Urinary bladder (tissue), 4 donors: ENCODE measurements around the gene NAV2. TPM values are rescaled to one million over a fixed set of nuclear protein-coding genes. Genes with fewer than 3 reads are reported as not detected.

Experiments used
- DNase-seq: peaks from one replicate; pipeline ENCODE4 v3.0.0-alpha.2; 2015; ENCODE audit errors: extremely low spot score
- H3K27ac ChIP-seq: one replicate; pipeline ENCODE4 v1.5.1; 2013; ENCODE audit warnings: low read depth, mild to moderate bottlenecking, moderate library complexity
- H3K36me3 ChIP-seq: one replicate; pipeline ENCODE4 v1.6.1; 2013; ENCODE audit warnings: mild to moderate bottlenecking, moderate library complexity; ENCODE audit not compliant: insufficient read depth
- H3K4me1 ChIP-seq: one replicate; pipeline ENCODE4 v1.6.1; 2013; ENCODE audit warnings: mild to moderate bottlenecking, moderate library complexity; ENCODE audit not compliant: insufficient read depth
- H3K4me3 ChIP-seq: one replicate; pipeline ENCODE4 v1.5.1; 2013; ENCODE audit warnings: low read depth, low read length
- WGBS: extraction: QIAGEN DNeasy Blood & Tissue Kit; methylation state at CpG from one replicate; pipeline ENCODE4 v1.1.7; 2013; 5-methylcytosine and 5-hydroxymethylcytosine counted together
- polyA plus RNA-seq: library from polyadenylated mRNA; stranded (reverse); fragments of 200-250 nt; gene quantifications from one replicate; pipeline ENCODE4 v1.2.3, GENCODE V29; 2013
- total RNA-seq: library from RNA; depleted of rRNA; stranded (reverse); fragments of >200 nt; gene quantifications from one replicate; pipeline ENCODE4 v1.2.3, GENCODE V29; 2014
- donor health status: healthy with polysubstance abuse.
- donor health status: healthy.

NAV2 gene
- total and polyA plus RNA-seq, 2 donors: 7.8 to 10.6 TPM

DNA sequence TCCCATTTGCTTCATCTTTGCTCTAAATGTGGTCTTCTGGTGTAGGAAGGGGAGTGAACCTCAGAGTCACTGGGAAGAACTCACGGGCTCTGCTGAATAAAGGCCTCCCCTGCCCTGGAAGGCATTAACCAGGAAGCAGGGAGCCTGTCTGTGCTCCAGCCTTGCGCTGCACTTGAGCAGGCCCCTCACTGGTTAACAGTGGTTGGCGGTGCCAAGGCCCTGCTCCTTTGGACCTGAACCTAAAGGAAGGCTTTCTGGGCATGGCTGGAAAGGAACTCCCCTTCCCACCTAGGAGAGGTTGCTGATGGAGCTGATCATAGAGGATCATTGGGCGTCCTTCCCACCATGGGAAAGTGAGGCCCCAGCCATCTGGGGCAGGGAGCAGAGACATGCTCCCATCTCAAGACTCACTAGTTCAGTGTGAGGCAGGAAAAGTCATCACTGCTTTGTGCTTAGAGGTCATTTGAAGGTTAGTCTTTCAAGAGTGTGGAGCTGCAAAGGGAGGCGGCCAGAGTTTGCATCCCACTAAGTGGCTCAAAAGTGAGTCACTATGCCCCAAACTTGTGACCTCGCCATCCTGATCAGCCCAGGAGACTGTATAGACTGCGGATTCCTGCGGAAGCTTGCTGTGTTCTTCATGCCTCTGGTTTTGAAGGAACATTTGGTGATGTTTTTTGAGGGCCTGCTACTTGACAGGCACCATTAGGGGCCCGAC lies 397.3 kb downstream of the NAV2 start:
- DNase-seq: no peak
- WGBS: 96% methylated on average over 9 of the region's 9 CpGs
- Histone ChIP-seq H3K36me3 (no peaks in the 10 kb centered on the region), H3K27ac (no peak overlapping the region), H3K4me1 (no peaks in the 10 kb centered on the region), H3K4me3 (no peak overlapping the region)

DNA sequence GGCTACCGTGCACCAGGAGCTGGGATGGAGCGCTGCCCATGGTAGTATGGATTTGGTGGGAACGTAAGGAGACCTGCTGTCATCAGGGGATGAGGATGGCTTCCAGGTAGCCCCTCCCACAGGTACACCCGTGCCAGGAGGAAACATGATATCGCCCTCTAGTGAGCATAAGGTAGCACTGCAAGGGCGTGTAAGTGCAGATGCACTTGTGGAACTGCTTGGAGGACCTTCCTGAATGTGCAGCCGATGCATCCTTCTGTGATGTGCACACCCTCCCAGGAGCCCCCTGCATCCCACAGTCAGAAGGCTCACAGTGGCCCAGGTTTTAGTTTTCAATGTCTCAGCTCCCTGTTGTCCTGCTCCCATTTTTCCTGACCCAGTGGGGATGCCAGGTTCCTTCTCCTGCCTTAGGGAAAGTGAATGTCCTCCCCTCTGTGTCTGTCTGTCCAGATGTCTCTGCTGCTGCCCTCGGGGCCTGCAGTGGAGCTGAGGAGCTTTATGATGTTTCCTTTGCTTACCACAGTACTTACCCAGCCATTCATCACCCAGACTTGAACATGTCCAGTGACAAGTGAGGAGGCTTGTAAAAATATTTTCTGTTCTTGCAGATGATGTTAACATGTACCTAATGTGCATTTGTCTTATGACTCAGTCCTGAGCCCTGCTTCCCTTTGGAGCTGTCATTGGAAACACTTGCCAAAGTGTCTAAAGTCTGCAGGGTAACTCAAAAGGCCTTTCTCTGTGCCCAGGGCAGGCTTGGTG lies 398.5 kb downstream of the NAV2 start:
- WGBS: 30% methylated on average over 8 of the region's 8 CpGs
- no peaks in the 10 kb centered on the region for H3K36me3 ChIP-seq
- H3K4me3 ChIP-seq: no peak overlapping the region
- H3K4me1 ChIP-seq: no peaks in the 10 kb centered on the region
- H3K27ac ChIP-seq: no peak overlapping the region
- DNase-seq: no peak

DNA sequence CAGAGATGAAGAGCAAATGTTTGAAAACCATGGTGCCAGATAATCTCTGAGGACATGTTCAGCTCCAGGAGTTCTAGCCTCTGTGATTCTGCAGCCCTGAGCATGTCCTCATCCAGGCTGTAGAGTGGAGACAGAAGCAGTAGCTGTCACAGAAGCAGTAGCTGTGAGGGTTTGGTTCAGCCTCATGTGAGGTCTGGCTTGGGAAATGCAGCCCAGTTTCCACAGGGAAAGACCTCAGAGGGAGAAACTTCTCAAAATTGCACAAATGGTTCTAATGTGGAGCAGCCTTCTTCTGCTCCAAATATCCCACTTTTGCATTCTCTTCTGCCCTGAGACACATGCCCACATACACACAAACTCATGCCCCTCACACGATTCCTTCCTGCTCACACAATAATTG lies 399.2 kb downstream of the NAV2 start:
- H3K4me3 ChIP-seq: no peak overlapping the region
- 47% methylated on average over 1 of the region's 1 CpG for WGBS
- no peaks in the 10 kb centered on the region for H3K4me1 ChIP-seq

DNA sequence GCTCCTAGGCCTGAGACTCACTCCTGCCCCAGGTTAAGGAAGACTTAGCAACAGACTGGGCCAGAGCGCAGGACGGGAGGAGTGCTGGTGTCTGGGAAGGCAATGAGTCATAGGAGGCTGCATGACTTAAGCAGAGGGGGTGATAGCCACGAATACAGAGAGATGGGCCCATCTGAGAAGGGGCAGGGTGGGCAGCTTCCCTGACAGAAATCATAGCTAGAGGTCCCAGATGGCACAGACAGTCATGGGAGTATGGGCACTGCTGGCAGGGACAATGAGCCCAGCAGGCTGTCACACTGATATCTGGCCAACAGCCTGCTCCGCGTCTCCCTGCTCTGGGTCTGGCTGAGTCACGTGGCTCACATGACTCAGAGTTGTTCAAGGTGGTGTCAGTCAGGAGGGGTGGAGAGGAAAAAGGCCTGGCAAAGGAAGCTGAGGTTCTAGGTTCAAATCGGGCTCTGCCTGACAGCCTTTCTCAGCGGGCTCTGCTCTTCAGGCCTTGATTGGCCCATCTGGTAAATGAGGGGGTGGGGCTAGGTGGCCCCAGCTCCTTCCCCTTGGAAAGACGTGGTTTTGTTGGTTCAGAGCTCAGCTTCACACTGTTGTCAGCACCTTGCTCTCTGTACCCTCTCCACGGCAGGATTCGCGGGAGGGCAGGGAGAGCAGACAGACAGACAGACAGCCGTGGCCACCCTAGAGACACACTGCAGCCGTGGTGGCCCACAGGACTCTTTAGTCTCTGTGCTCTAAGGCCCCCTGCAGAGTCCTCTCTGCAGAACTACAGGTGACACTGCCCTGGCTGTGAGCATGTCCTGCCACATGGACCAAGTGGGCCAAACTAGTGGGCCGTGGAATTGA lies 399.9 kb downstream of the NAV2 start:
- no peak for DNase-seq
- peak overlapping the region; percentile 51 for H3K27ac ChIP-seq
- no peaks in the 10 kb centered on the region for H3K36me3 ChIP-seq
- no peaks in the 10 kb centered on the region for H3K4me1 ChIP-seq
- WGBS: 48% methylated on average over 15 of the region's 15 CpGs
- no peak overlapping the region for H3K4me3 ChIP-seq

More for the DNA sequence above, 399.2 kb downstream of the NAV2 start:
- Histone ChIP-seq H3K36me3 (no peaks in the 10 kb centered on the region), H3K27ac (no peak overlapping the region)
- DNase-seq: no peak

DNA sequence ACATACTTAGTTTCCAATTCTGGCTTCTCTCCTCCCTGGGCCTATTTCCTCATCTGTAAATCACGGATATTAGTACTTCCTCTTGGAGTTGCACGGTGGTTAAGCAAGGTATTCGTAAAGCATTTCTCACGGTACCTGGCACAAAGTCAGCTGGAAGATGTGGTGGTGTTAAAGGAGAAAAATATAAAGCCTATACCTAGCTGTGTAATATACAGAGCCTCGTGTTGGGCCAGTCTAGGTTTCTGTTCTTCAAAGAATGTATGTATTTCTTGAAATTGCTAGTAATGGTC lies 400.5 kb downstream of the NAV2 start:
- Histone ChIP-seq H3K27ac (no peak overlapping the region), H3K36me3 (no peaks in the 10 kb centered on the region), H3K4me1 (no peaks in the 10 kb centered on the region), H3K4me3 (no peak overlapping the region)
- WGBS: 69% methylated on average over 5 of the region's 5 CpGs
- no peak for DNase-seq

DNA sequence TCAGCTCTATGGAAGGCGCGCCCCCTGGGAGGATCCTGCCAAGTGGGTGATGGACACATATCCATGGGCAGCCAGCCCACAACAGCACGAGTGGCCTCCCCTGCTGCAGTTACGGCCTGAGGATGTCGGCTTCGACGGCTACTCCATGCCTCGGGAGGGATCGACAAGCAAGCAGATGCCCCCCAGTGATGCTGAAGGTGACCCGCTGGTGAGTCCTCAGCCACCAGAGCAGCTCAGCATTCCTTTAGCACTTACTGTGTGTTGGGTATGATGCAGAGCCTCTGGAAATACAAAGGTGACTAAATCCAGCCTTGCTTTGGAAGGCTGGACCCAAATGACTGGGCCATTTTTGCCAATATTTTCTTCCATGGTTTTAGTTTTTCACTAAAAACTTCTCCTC lies 402.0 kb downstream of the NAV2 start:
- WGBS: 96% methylated on average over 10 of the region's 10 CpGs
- Histone ChIP-seq H3K27ac (no peak overlapping the region), H3K4me3 (no peak overlapping the region), H3K36me3 (no peaks in the 10 kb centered on the region), H3K4me1 (no peaks in the 10 kb centered on the region)
- no peak for DNase-seq

DNA sequence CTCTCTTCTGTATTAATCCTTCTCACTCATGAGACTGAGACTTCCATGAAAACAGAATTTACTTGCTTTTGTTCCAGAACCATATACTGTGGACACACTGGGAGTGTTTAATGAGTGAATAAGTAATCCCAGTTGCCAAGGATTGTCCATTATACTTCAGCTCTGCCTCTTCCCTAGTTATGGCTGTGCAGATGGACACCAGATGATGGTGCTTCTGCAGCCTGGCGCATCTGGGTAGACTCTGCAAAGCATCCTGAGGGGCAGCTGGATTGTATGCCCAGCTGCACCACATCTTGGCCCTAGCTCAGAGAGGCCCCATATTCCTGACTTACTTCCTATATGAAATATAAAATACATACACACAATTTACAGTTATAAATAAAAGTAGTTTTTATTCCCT lies 404.2 kb downstream of the NAV2 start:
- no peak overlapping the region for H3K4me3 ChIP-seq
- 67% methylated on average over 1 of the region's 1 CpG for WGBS
- no peak for DNase-seq
- no peaks in the 10 kb centered on the region for H3K4me1 ChIP-seq
- H3K36me3 ChIP-seq: no peaks in the 10 kb centered on the region
- H3K27ac ChIP-seq: no peak overlapping the region

DNA sequence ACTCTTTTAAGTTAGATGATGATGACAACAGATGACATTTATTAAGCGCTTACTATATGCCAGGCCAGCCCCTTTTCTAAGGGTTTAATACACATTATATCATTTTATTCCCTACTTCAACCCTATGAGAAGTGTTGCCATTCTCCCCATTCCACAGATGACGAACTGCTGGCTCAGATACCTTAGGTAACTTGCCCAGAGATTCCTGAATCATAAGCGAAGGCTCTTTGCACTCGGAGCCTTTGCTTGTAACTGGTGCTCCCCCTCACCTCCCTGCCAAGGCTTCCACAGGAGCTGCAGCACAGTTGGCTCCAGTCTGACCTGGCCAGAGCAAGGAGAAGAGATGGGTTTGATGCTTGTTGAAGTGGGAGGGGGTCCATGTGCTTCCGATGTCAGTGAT lies 404.7 kb downstream of the NAV2 start:
- DNase-seq: no peak
- H3K4me1 ChIP-seq: no peaks in the 10 kb centered on the region
- no peak overlapping the region for H3K27ac ChIP-seq
- no peaks in the 10 kb centered on the region for H3K36me3 ChIP-seq
- WGBS: 66% methylated on average over 5 of the region's 5 CpGs
- H3K4me3 ChIP-seq: no peak overlapping the region

DNA sequence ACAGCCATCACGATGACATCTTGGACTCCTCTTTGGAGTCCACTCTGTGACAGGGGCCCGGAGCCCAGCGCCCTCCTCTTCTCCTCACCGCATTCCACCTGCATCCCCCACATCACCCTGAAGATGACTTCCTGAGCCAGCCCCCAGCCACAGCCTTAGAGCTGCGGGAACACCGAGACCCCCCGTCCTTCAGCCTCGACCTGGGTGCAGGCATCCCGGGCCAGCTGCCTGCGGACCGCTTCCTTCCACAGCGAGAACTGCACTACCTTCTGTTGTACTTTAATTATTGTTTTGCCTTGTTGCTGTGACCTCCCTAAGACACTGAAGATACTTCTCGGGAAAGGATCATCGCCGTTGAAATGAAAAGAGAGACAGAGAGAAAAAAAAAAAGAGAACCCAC lies 405.6 kb downstream of the NAV2 start:
- Histone ChIP-seq H3K4me3 (no peak overlapping the region), H3K36me3 (no peaks in the 10 kb centered on the region), H3K4me1 (no peaks in the 10 kb centered on the region), H3K27ac (no peak overlapping the region)
- WGBS: 96% methylated on average over 15 of the region's 15 CpGs
- DNase-seq: no peak

DNA sequence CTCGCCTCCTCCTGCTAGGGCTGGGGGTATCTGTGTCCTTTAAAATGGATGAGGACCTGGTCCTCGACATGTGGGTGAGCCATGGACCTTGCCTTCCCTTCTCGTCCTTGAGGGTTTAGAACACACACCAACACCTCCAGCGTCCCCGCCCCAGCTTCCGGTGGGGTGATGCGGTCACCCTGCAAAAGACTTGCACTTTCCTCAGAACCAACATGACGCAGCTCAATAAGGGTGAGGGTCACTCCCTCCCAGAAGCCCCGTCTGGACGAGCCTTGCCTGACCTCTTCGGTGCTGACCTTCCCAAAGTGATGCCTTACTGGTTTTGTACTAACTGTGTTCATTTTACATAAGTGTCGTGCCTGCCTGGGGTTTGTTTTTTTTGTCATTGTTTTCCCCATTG lies 406.7 kb downstream of the NAV2 start:
- Histone ChIP-seq H3K36me3 (no peaks in the 10 kb centered on the region), H3K4me3 (no peak overlapping the region), H3K4me1 (no peaks in the 10 kb centered on the region), H3K27ac (no peak overlapping the region)
- 93% methylated on average over 12 of the region's 12 CpGs for WGBS
- DNase-seq: no peak

DNA sequence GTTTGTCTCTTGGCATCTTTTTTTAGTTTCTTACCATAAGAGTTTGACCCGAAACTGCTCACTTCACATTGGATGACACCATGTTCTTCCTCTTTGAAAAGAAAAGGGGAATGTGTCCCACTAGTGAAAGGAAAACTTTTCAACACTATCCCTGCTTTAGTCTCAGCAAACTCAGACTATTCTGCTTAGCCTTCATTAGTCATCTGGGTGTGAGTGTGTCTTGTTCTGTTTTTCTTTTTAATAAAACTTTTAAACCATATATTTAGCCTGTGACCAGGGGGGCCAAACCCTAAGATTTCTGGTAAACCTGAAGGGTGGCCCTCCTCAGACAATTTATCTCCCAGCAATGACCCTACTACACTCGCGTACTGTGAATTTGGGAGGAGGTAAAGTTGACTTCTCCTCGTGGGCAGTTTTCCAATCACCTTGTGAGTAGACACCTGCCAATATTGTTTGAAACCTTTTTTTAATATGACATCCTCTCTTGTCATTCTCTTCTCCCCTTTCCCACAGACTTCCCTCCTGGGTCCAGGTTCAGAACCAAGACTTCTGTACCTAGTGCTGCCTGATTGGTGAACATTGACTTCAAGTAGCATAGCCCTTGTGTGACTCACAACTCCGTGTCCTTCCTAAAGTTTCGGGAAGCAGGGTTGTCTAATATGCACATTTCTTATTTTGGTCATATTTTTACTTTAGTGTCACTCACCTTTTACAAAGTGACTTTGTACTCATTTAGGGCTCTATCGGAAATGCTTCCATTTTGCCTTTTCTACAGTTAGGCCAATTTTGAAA lies 407.7 kb downstream of the NAV2 start:
- DNase-seq: no peak
- no peak overlapping the region for H3K27ac ChIP-seq
- WGBS: 93% methylated on average over 7 of the region's 7 CpGs
- H3K4me3 ChIP-seq: no peak overlapping the region
- no peaks in the 10 kb centered on the region for H3K4me1 ChIP-seq
- H3K36me3 ChIP-seq: no peaks in the 10 kb centered on the region

DNA sequence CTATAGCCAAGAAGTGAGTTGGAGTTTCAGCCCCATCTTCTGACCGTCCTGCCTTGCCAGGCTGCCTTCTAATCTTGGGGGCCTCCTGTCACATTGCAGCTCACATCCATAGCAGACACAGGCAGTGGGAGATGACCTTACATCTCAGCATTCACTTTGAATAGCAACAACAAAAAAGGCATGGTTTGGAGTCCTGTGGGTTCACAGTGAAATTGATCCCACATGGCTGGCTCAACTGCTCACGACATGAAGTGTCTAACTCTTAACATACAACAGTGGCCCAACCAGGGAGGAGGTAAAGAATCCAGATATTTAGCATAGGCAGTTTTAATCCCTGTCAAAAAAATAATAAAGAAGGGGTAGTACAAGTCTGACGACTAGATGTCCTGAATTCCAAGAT lies 409.5 kb downstream of the NAV2 start:
- no peaks in the 10 kb centered on the region for H3K36me3 ChIP-seq
- no peak overlapping the region for H3K27ac ChIP-seq
- DNase-seq: no peak
- 78% methylated on average over 3 of the region's 3 CpGs for WGBS
- H3K4me3 ChIP-seq: no peak overlapping the region
- H3K4me1 ChIP-seq: no peaks in the 10 kb centered on the region

DNA sequence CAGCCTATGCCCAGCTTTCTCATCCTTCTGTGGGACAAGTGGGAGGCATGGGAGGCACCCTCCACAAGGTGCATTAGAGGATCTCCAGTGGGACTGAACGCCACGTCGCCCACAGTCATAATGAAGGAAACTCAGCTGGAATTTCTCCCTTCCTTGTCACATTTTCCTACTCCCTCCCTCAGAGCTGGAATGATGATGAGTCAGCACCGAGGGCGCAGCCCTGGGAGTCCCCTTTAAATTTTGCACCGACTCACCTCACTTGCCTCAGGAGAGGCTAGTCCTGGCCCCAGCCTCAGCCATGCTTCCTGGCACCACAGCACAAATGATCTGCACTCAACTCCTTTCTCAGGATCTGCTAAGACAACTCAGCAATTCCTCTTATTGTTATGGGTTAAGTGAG lies 413.3 kb downstream of the NAV2 start:
- 78% methylated on average over 6 of the region's 6 CpGs for WGBS
- no peak overlapping the region for H3K27ac ChIP-seq

More for the DNA sequence above, 413.3 kb downstream of the NAV2 start:
- no peaks in the 10 kb centered on the region for H3K4me1 ChIP-seq
- H3K4me3 ChIP-seq: no peak overlapping the region
- H3K36me3 ChIP-seq: no peaks in the 10 kb centered on the region
- no peak for DNase-seq
